Measurements from ENCODE around the gene DNPH1.

DNA sequence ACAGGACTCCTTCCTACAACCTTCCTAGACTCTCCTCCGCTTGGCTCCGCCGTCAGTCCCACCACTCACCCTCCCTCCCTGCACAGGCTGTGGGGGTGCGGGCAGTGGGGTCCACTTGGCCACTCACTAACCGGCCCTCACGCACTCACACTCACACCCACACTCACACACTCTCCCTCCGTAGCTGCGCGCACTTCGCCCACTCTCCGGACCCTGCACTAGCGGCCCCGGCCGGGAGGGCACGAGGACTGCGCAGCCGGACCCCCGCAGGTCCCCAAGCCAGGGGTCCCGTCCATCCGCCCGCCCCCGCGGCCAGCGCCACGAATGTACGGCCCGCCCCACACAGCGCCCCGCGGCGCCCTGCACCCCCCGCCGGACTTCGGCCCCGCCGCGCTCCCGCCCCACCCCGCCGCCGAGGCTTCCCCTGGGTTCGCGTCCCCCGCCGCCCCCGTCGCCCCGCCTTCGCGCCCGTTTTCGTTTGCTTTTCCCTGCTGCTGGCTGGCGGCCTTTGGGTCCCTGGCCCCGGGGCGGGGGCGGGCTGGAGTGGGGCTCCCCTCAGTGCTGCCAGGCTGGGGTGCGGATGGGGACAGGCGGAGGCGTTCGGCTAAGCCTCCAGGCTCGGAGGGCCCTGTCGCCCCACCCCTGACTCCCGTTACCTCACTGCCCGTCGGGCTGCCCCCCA is 45.8 kb upstream of the DNPH1 start:
- TF ChIP-seq EZH2 (IDR thresholded peaks at IDR 0.05; ENCODE audit: low read depth), result no peak
- TF ChIP-seq, protein P1, sequence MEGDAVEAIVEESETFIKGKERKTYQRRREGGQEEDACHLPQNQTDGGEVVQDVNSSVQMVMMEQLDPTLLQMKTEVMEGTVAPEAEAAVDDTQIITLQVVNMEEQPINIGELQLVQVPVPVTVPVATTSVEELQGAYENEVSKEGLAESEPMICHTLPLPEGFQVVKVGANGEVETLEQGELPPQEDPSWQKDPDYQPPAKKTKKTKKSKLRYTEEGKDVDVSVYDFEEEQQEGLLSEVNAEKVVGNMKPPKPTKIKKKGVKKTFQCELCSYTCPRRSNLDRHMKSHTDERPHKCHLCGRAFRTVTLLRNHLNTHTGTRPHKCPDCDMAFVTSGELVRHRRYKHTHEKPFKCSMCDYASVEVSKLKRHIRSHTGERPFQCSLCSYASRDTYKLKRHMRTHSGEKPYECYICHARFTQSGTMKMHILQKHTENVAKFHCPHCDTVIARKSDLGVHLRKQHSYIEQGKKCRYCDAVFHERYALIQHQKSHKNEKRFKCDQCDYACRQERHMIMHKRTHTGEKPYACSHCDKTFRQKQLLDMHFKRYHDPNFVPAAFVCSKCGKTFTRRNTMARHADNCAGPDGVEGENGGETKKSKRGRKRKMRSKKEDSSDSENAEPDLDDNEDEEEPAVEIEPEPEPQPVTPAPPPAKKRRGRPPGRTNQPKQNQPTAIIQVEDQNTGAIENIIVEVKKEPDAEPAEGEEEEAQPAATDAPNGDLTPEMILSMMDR (conservative IDR thresholded peaks at IDR 0.05), result no peak

All from PC-9 (cell line).